Uterus (tissue), 2 donors: ENCODE data around the gene OBI1.

Experiments used
- CTCF ChIP-seq, 4 experiments: fragments of 200-600 bp in 2 of 4; fragments of 450-650 bp in 2 of 4; sonication (generic) in 2 of 4; IDR thresholded peaks; one replicate each; pipeline ENCODE4 v1.5.1; 2016 to 2019; ENCODE audit warnings: antibody characterized with exemption in 4 of 4, mild to moderate bottlenecking in 2 of 4, moderate library complexity in 1 of 4
- POLR2A ChIP-seq, 2 donors: fragments of 450-650 bp; IDR thresholded peaks; one replicate each; pipeline ENCODE4 v1.6.1; 2016; ENCODE audit warnings: antibody characterized with exemption in 2 of 2, mild to moderate bottlenecking in 1 of 2, moderate library complexity in 1 of 2

- TF ChIP-seq CTCF (IDR thresholded peaks at IDR 0.05) (no peak), POLR2A (IDR thresholded peaks at IDR 0.05) (no peak)
These were observed 8.3 kb downstream of the OBI1 start for GRCh38 chr13:78650717-78651083.
